ENCODE measurements around the gene WDR17. TPM values are rescaled to one million over a fixed set of nuclear protein-coding genes. Genes with fewer than 3 reads are reported as not detected.

WDR17 gene
- total and polyA plus RNA-seq, 7 donors: 0.63 to 11.0 (median 5.8) TPM; not detected in 2

GRCh38 chr4:176226736-176227135 is 161.1 kb downstream of the WDR17 start:
- H3K4me3 ChIP-seq: no peak overlapping the region
- H3K4me1 ChIP-seq: peaks cover 0 to 38% (median 29%) of the 10 kb centered on the region in 4 donors
- no peak for DNase-seq
- H3K36me3 ChIP-seq: no peaks in the 10 kb centered on the region
- WGBS, 2 donors: 58 to 75% methylated on average over 5 of the region's 5 CpGs
- intact Hi-C loops (cut with DNase I): loop anchor here (5.0 kb wide), 1 partner anchor 74 kb away; no protein-coding TSS in a partner anchor
- peak overlapping the region in 2 of 4 donors; percentile 22 to 88 for H3K27ac ChIP-seq
- no peaks in the 10 kb centered on the region for H3K9me3 ChIP-seq
- TF ChIP-seq POLR2AphosphoS5 (IDR thresholded peaks at IDR 0.05) (no peak), EP300 (IDR thresholded peaks at IDR 0.05) (no peak), CTCF (IDR thresholded peaks at IDR 0.05) (no peak), POLR2A (IDR thresholded peaks at IDR 0.05) (no peak)
- no peaks in the 10 kb centered on the region for H3K27me3 ChIP-seq

- Histone ChIP-seq H3K4me3 (no peak overlapping the region), H3K27ac (peak overlapping the region; percentile 17 to 90 (median 74)), H3K4me1 (peaks cover 0 to 42% (median 29%) of the 10 kb centered on the region in 4 donors), H3K9me3 (no peaks in the 10 kb centered on the region), H3K27me3 (no peaks in the 10 kb centered on the region), H3K36me3 (no peaks in the 10 kb centered on the region)
- no peak for DNase-seq
- intact Hi-C loops (cut with DNase I): loop anchor here (5.0 kb wide), 1 partner anchor 77 kb away; no protein-coding TSS in a partner anchor
- 69 to 75% methylated on average over 4 of the region's 4 CpGs for WGBS, 2 donors
- no peak for TF ChIP-seq EP300 (IDR thresholded peaks at IDR 0.05)
- TF ChIP-seq POLR2A (IDR thresholded peaks at IDR 0.05): no peak
- peak in 1 of 4 donors; percentile 7 for TF ChIP-seq POLR2AphosphoS5 (IDR thresholded peaks at IDR 0.05)
- TF ChIP-seq CTCF (IDR thresholded peaks at IDR 0.05): no peak
Measured at GRCh38 chr4:176229645-176230044, 164.0 kb downstream of the WDR17 start.

Small RNA genes within 50 kb of the gene (small RNA-seq; reads per million reads assigned to genes)
- gene RF00432: 0 reads per million in 3 donors

Other genes with a start within 250 kb of the WDR17 start
- 1 to 10 TPM in 1 of 4 donors, under 1 TPM in 2, not detected in 1; 0.36 to 2.8 (median 0.54) TPM for gene SPATA4, start 129.7 kb downstream of the WDR17 start, total RNA-seq
- gene SPATA4, start 129.7 kb downstream of the WDR17 start, polyA plus RNA-seq: not detected
- gene ASB5, start 203.4 kb downstream of the WDR17 start, total RNA-seq: 10 to 100 TPM; 14.3 to 69.2 (median 56.3) TPM
- 1 to 10 TPM in 1 of 3 donors, under 1 TPM in 1, not detected in 1; 0.29 to 1.8 TPM for gene ASB5, start 203.4 kb downstream of the WDR17 start, polyA plus RNA-seq